IMR-90 (cell line): ENCODE results near the gene CAMKMT. TPM values are rescaled to one million over a fixed set of nuclear protein-coding genes. Genes with fewer than 3 reads are reported as not detected.

Experiments used
- ATAC-seq: fragments of 200-7000 bp; cut with Tn5 transposase; 2 replicates; pipeline ENCODE4 v1.9.1; 2020; ENCODE audit warnings: low read depth, mild to moderate bottlenecking, moderate library complexity
- BruUV-seq: library from RNA; stranded (reverse); fragments of 400-500 nt; replicated peaks from 2 replicates; lab custom pipeline; 2021; lab: Mats Ljungman, UMichigan
- CTCF ChIA-PET: fragments of 300-600 bp; formaldehyde crosslinking; extraction: SDS; loops from one replicate; lab custom pipeline; 2021; ENCODE audit warnings: antibody characterized with exemption; lab: Yijun Ruan, JAX
- POLR2A ChIA-PET: fragments of 300-600 bp; sonication (Branson Sonifier 250); formaldehyde crosslinking; loops from one replicate; lab custom pipeline; 2022; ENCODE audit warnings: antibody characterized with exemption; ENCODE audit not compliant: unreplicated experiment; lab: Charles Lee
- DNase-seq: peaks from one replicate; pipeline ENCODE4 v3.0.0; 2013
- H2AFZ ChIP-seq: replicated peaks from 2 replicates; pipeline ENCODE3; 2013; ENCODE audit warnings: low read length, mild to moderate bottlenecking; ENCODE audit not compliant: poor library complexity
- H2AK5ac ChIP-seq: 2 replicates; pipeline ENCODE4 v1.6.1; 2013; ENCODE audit warnings: low read depth, low read length, inconsistent platforms
- H2AK9ac ChIP-seq: replicated peaks from 2 replicates; pipeline ENCODE3; 2013; ENCODE audit warnings: mild to moderate bottlenecking, low read depth, low read length, moderate library complexity; ENCODE audit not compliant: poor library complexity
- H2BK120ac ChIP-seq: 2 replicates; pipeline ENCODE4 v1.6.1; 2013; ENCODE audit warnings: low read depth, low read length, inconsistent platforms
- H2BK15ac ChIP-seq: 3 replicates; pipeline ENCODE4 v1.6.1; 2013; ENCODE audit warnings: low read depth, low read length, inconsistent platforms
- H2BK20ac ChIP-seq: 2 replicates; pipeline ENCODE4 v1.6.1; 2013; ENCODE audit warnings: low read depth, mild to moderate bottlenecking, inconsistent platforms, low read length, moderate library complexity
- H2BK5ac ChIP-seq: 2 replicates; pipeline ENCODE4 v1.6.1; 2013; ENCODE audit warnings: mild to moderate bottlenecking, low read depth, low read length, inconsistent platforms; ENCODE audit not compliant: poor library complexity, severe bottlenecking
- H3K14ac ChIP-seq: replicated peaks from 2 replicates; pipeline ENCODE4 v1.6.1; 2013; ENCODE audit warnings: low read depth, low read length, inconsistent platforms
- H3K18ac ChIP-seq: 2 replicates; pipeline ENCODE4 v1.6.1; 2013; ENCODE audit warnings: low read depth, low read length, control low read depth
- H3K23ac ChIP-seq: 2 replicates; pipeline ENCODE4 v1.6.1; 2013; ENCODE audit warnings: low read depth, low read length, inconsistent platforms
- H3K27ac ChIP-seq: 2 replicates; pipeline ENCODE4 v1.5.1; 2013; ENCODE audit warnings: mild to moderate bottlenecking, control low read depth, low read length; ENCODE audit not compliant: insufficient read depth
- H3K27me3 ChIP-seq: 2 replicates; pipeline ENCODE4 v1.6.1; 2013; ENCODE audit warnings: low read length; ENCODE audit not compliant: control insufficient read depth, insufficient read depth
- H3K36me3 ChIP-seq: 2 replicates; pipeline ENCODE4 v1.6.1; 2013; ENCODE audit warnings: low read length, mixed read lengths; ENCODE audit not compliant: control insufficient read depth, insufficient read depth
- H3K4ac ChIP-seq: 2 replicates; pipeline ENCODE4 v1.6.1; 2013; ENCODE audit warnings: low read depth, low read length, inconsistent platforms
- H3K4me1 ChIP-seq: 2 replicates; pipeline ENCODE4 v1.6.1; 2013; ENCODE audit warnings: low read length, mixed read lengths; ENCODE audit not compliant: control insufficient read depth, insufficient read depth
- H3K4me2 ChIP-seq: 2 replicates; pipeline ENCODE4 v1.6.1; 2013; ENCODE audit warnings: low read depth, mild to moderate bottlenecking, control low read depth, low read length, moderate library complexity
- H3K4me3 ChIP-seq: 2 replicates; pipeline ENCODE4 v1.5.1; 2013; ENCODE audit warnings: low read depth, mild to moderate bottlenecking, control low read depth, low read length, moderate library complexity; ENCODE audit not compliant: insufficient read depth
- H3K56ac ChIP-seq: 2 replicates; pipeline ENCODE4 v1.6.1; 2013; ENCODE audit warnings: low read length, inconsistent platforms; ENCODE audit not compliant: insufficient read depth; ENCODE audit errors: extremely low read depth
- H3K79me1 ChIP-seq, 2 experiments: 2 replicates each; pipeline ENCODE4 v1.6.1; 2013; ENCODE audit warnings: low read length in 2 of 2, inconsistent platforms in 1 of 2, low read depth in 1 of 2
- H3K9ac ChIP-seq: 2 replicates; pipeline ENCODE4 v1.6.1; 2013; ENCODE audit warnings: low read depth, low read length, control low read depth
- H3K9me1 ChIP-seq: 2 replicates; pipeline ENCODE4 v1.6.1; 2013; ENCODE audit warnings: low read length, inconsistent platforms; ENCODE audit not compliant: insufficient read depth
- H3K9me3 ChIP-seq: 2 replicates; pipeline ENCODE4 v1.6.1; 2013; ENCODE audit warnings: low read length; ENCODE audit not compliant: control insufficient read depth, insufficient read depth
- H4K20me1 ChIP-seq: 2 replicates; pipeline ENCODE4 v1.6.1; 2013; ENCODE audit warnings: low read length, inconsistent platforms; ENCODE audit not compliant: insufficient read depth
- H4K5ac ChIP-seq: 2 replicates; pipeline ENCODE4 v1.6.1; 2013; ENCODE audit warnings: mild to moderate bottlenecking, low read depth, low read length, control low read depth
- H4K8ac ChIP-seq, 2 experiments: 2 replicates each; pipeline ENCODE4 v1.6.1; 2013; ENCODE audit warnings: low read depth in 2 of 2, low read length in 2 of 2, control low read depth in 1 of 2, inconsistent platforms in 1 of 2
- H4K91ac ChIP-seq: 2 replicates; pipeline ENCODE4 v1.6.1; 2013; ENCODE audit warnings: low read depth, low read length, inconsistent platforms; ENCODE audit not compliant: insufficient read depth
- BHLHE40 ChIP-seq: fragments of 150-350 bp; IDR thresholded peaks from 2 replicates; pipeline ENCODE4 v1.6.1; 2016; ENCODE audit warnings: mild to moderate bottlenecking, low read depth, low read length
- CHD1 ChIP-seq: IDR thresholded peaks from 2 replicates; pipeline ENCODE4 v1.6.1; 2012; ENCODE audit warnings: low read depth, low read length, improper control_type of control experiment
- FOS ChIP-seq: fragments of 150-350 bp; IDR thresholded peaks from 2 replicates; pipeline ENCODE4 v1.6.1; 2016; ENCODE audit warnings: low read depth, low read length
- MAZ ChIP-seq: IDR thresholded peaks from 2 replicates; pipeline ENCODE4 v1.6.1; 2012; ENCODE audit warnings: low read depth, mild to moderate bottlenecking, low read length, improper control_type of control experiment, moderate library complexity, borderline replicate concordance
- POLR2A ChIP-seq: IDR thresholded peaks from 2 replicates; pipeline ENCODE4 v1.6.1; 2012; ENCODE audit warnings: mild to moderate bottlenecking, low read depth, low read length
- RCOR1 ChIP-seq: IDR thresholded peaks from 2 replicates; pipeline ENCODE4 v1.6.1; 2012; ENCODE audit warnings: mild to moderate bottlenecking, low read length, improper control_type of control experiment; ENCODE audit not compliant: insufficient replicate concordance
- SMC3 ChIP-seq: fragments of 150-350 bp; IDR thresholded peaks from 2 replicates; pipeline ENCODE4 v1.6.1; 2016; ENCODE audit warnings: low read depth, mild to moderate bottlenecking, antibody characterized with exemption, low read length, moderate library complexity
- WGBS, 2 experiments: methylation state at CpG; one replicate each; pipeline versions ENCODE4 v1.1.5 to v1.1.7; 2013; ENCODE audit warnings: missing lambda C conversion rate in 2 of 2; ENCODE audit not compliant: insufficient read length in 1 of 2; ENCODE audit errors: extremely low coverage in 2 of 2; 5-methylcytosine and 5-hydroxymethylcytosine counted together
- dilution Hi-C: fragments of 300-500 bp; cut with HindIII; formaldehyde crosslinking; loops from one replicate; pipeline ENCODE4 v1.14.3; 2018; ENCODE audit warnings: low sequenced_read_pairs; ENCODE audit not compliant: unreplicated experiment
- in situ Hi-C: fragments of 300-500 bp; cut with MboI; formaldehyde crosslinking; loops from 3 replicates; pipeline ENCODE4 v1.14.3; 2019; ENCODE audit warnings: low sequenced_read_pairs, inconsistent platforms, mixed read lengths
- intact Hi-C: fragments of 100-400 bp; cut with micrococcal nuclease; formaldehyde crosslinking; loops from 2 replicates; pipeline ENCODE4 v1.10.0; 2022
- polyA plus RNA-seq, 3 experiments: library from polyadenylated mRNA; depleted of rRNA; stranded (reverse); fragments of >200 nt; gene quantifications; 2 replicates each; pipeline ENCODE4 v1.2.3, GENCODE V29; 2012; ENCODE audit warnings: low replicate concordance in 1 of 3
- total RNA-seq: library from RNA; depleted of rRNA; stranded (reverse); fragments of >200 nt; gene quantifications from 2 replicates; pipeline ENCODE4 v1.2.3, GENCODE V29; 2012

The CAMKMT gene
- total and polyA plus RNA-seq, 2 of the 4 experiments (the other 2 are of a cell fraction), result 4.4 to 6.8 TPM

GRCh38 chr2:44490726-44491125 is 129.0 kb downstream of the CAMKMT start:
- no peak overlapping the region for H3K18ac ChIP-seq
- H3K27me3 ChIP-seq, result no peaks in the 10 kb centered on the region
- H3K79me1 ChIP-seq, result no peaks in the 10 kb centered on the region
- no peak overlapping the region for H3K4me2 ChIP-seq
- intact Hi-C loops (no loop called here), dilution Hi-C loops (no loop called here), in situ Hi-C loops (loop anchor here (25.0 kb wide), 1 partner anchor 472 kb away; no protein-coding TSS in a partner anchor)
- no peaks in the 10 kb centered on the region for H3K9me3 ChIP-seq
- H3K23ac ChIP-seq, result no peak overlapping the region
- CTCF ChIA-PET, result interaction anchor here (0.6 to 1.6 kb wide), 2 partner anchors 11 to 217 kb away, joined by 3 to 7 read pairs; no protein-coding TSS in a partner anchor
- H4K20me1 ChIP-seq, result no peaks in the 10 kb centered on the region
- H2AK5ac ChIP-seq, result no peak overlapping the region
- no peak overlapping the region for H3K27ac ChIP-seq
- H3K4me3 ChIP-seq, result no peak overlapping the region
- H2AK9ac ChIP-seq, result no peak overlapping the region
- H3K4ac ChIP-seq, result no peak overlapping the region
- no CpG with 5 or more reads among the region's 3 CpGs for WGBS, 2 experiments
- H2BK20ac ChIP-seq, result no peak overlapping the region
- no peak for ATAC-seq
- H3K56ac ChIP-seq, result no peak overlapping the region
- no TSS peak for BruUV-seq
- no peak overlapping the region for H2AFZ ChIP-seq
- H2BK15ac ChIP-seq, result no peak overlapping the region
- no peak overlapping the region for H4K91ac ChIP-seq
- H3K36me3 ChIP-seq, result no peaks in the 10 kb centered on the region
- no peak overlapping the region for H3K9ac ChIP-seq
- no peak overlapping the region for H2BK5ac ChIP-seq
- no peaks in the 10 kb centered on the region for H3K4me1 ChIP-seq
- no peak overlapping the region for H3K14ac ChIP-seq
- DNase-seq, result no peak
- no peaks in the 10 kb centered on the region for H3K9me1 ChIP-seq
- H2BK120ac ChIP-seq, result no peak overlapping the region
- H4K5ac ChIP-seq, result no peak overlapping the region
- H4K8ac ChIP-seq, result no peak overlapping the region
- POLR2A ChIA-PET, result interaction anchor here (0.6 kb wide), 1 partner anchor 453 kb away, joined by 4 read pairs; no protein-coding TSS in a partner anchor
- no peak for TF ChIP-seq FOS
- TF ChIP-seq RCOR1, result no peak
- TF ChIP-seq MAZ, result no peak
- TF ChIP-seq BHLHE40, result no peak
- TF ChIP-seq POLR2A, result no peak
- no peak for TF ChIP-seq CHD1
- TF ChIP-seq SMC3, result no peak
